IgD-negative memory B cell (primary cell): ENCODE data around the gene PACRG. TPM values are rescaled to one million over a fixed set of nuclear protein-coding genes. Genes with fewer than 3 reads are reported as not detected.

Source experiments
- H3K27ac Mint-ChIP-seq, 3 donors: one replicate each; pipeline ENCODE4 v1.8.0; 2020 to 2022; ENCODE audit warnings: mild to moderate bottlenecking in 3 of 3, mixed read lengths in 3 of 3, moderate library complexity in 1 of 3
- H3K27me3 Mint-ChIP-seq: one replicate; pipeline ENCODE4 v1.8.0; 2021; ENCODE audit warnings: mixed read lengths
- H3K36me3 Mint-ChIP-seq: one replicate; pipeline ENCODE4 v1.8.0; 2020; ENCODE audit warnings: mild to moderate bottlenecking, mixed read lengths
- H3K4me1 Mint-ChIP-seq, 3 donors: one replicate each; pipeline ENCODE4 v1.8.0; 2020 to 2022; ENCODE audit warnings: mixed read lengths in 3 of 3, mild to moderate bottlenecking in 1 of 3
- H3K4me3 Mint-ChIP-seq, 4 donors: one replicate each; pipeline ENCODE4 v1.8.0; 2020 to 2022; ENCODE audit warnings: mild to moderate bottlenecking in 4 of 4, mixed read lengths in 4 of 4, moderate library complexity in 3 of 4
- H3K9me3 Mint-ChIP-seq, 3 donors: one replicate each; pipeline ENCODE4 v1.8.0; 2020 to 2021; ENCODE audit warnings: mixed read lengths in 3 of 3, mild to moderate bottlenecking in 1 of 3
- polyA plus RNA-seq: library from polyadenylated mRNA; unstranded; fragments of 300-500 nt; fragmentation: Illumina TruSeq; gene quantifications from one replicate; pipeline ENCODE4 v1.2.3, GENCODE V29; 2021

Gene PACRG
- polyA plus RNA-seq, 1 donor from 2014 or later, result not detected

- H3K27me3 Mint-ChIP-seq, result peaks cover 10% of the 10 kb centered on the region
- H3K36me3 Mint-ChIP-seq, result no peaks in the 10 kb centered on the region
- peaks cover 0 to 3% (median 0%) of the 10 kb centered on the region in 3 donors for H3K9me3 Mint-ChIP-seq
- no peak overlapping the region for H3K4me3 Mint-ChIP-seq
- peaks cover 0 to 2% (median 1%) of the 10 kb centered on the region in 3 donors for H3K4me1 Mint-ChIP-seq
- peak overlapping the region in 1 of 3 donors; percentile 62 for H3K27ac Mint-ChIP-seq
Measured at GRCh38 chr6:163329991-163330390, 602.2 kb downstream of the PACRG start.

GRCh38 chr6:163331245-163331644 lies 603.5 kb downstream of the PACRG start:
- H3K4me1 Mint-ChIP-seq, result peaks cover 0 to 2% (median 1%) of the 10 kb centered on the region in 3 donors
- peaks cover 16% of the 10 kb centered on the region for H3K27me3 Mint-ChIP-seq
- peaks cover 0 to 3% (median 0%) of the 10 kb centered on the region in 3 donors for H3K9me3 Mint-ChIP-seq
- no peak overlapping the region for H3K27ac Mint-ChIP-seq
- no peaks in the 10 kb centered on the region for H3K36me3 Mint-ChIP-seq
- no peak overlapping the region for H3K4me3 Mint-ChIP-seq

GRCh38 chr6:163332575-163332974 lies 604.8 kb downstream of the PACRG start:
- peaks cover 19% of the 10 kb centered on the region for H3K27me3 Mint-ChIP-seq
- no peaks in the 10 kb centered on the region for H3K9me3 Mint-ChIP-seq
- no peaks in the 10 kb centered on the region for H3K36me3 Mint-ChIP-seq
- peak overlapping the region in 1 of 3 donors; percentile 59 for H3K27ac Mint-ChIP-seq
- no peak overlapping the region for H3K4me3 Mint-ChIP-seq
- H3K4me1 Mint-ChIP-seq, result peaks cover 0 to 2% (median 1%) of the 10 kb centered on the region in 3 donors

- Mint-ChIP-seq H3K27me3 (peaks cover 19% of the 10 kb centered on the region), H3K27ac (no peak overlapping the region), H3K36me3 (no peaks in the 10 kb centered on the region), H3K4me3 (no peak overlapping the region), H3K4me1 (peaks cover 0 to 2% (median 0%) of the 10 kb centered on the region in 3 donors), H3K9me3 (no peaks in the 10 kb centered on the region)
Measured at GRCh38 chr6:163333038-163333437, 605.3 kb downstream of the PACRG start.

GRCh38 chr6:163333701-163334663 lies 606.2 kb downstream of the PACRG start:
- H3K4me1 Mint-ChIP-seq, result no peaks in the 10 kb centered on the region
- no peaks in the 10 kb centered on the region for H3K36me3 Mint-ChIP-seq
- no peaks in the 10 kb centered on the region for H3K9me3 Mint-ChIP-seq
- H3K27me3 Mint-ChIP-seq, result peaks cover 19% of the 10 kb centered on the region
- no peak overlapping the region for H3K27ac Mint-ChIP-seq
- no peak overlapping the region for H3K4me3 Mint-ChIP-seq

GRCh38 chr6:163335056-163335455 lies 607.3 kb downstream of the PACRG start:
- no peaks in the 10 kb centered on the region for H3K4me1 Mint-ChIP-seq
- peaks cover 19% of the 10 kb centered on the region for H3K27me3 Mint-ChIP-seq
- no peak overlapping the region for H3K4me3 Mint-ChIP-seq
- H3K36me3 Mint-ChIP-seq, result no peaks in the 10 kb centered on the region
- H3K9me3 Mint-ChIP-seq, result no peaks in the 10 kb centered on the region
- H3K27ac Mint-ChIP-seq, result no peak overlapping the region

GRCh38 chr6:163335671-163336545 lies 608.1 kb downstream of the PACRG start:
- Mint-ChIP-seq H3K27me3 (peaks cover 19% of the 10 kb centered on the region), H3K9me3 (no peaks in the 10 kb centered on the region), H3K27ac (no peak overlapping the region), H3K4me3 (no peak overlapping the region), H3K4me1 (no peaks in the 10 kb centered on the region), H3K36me3 (no peaks in the 10 kb centered on the region)

GRCh38 chr6:163336961-163337360 lies 609.2 kb downstream of the PACRG start:
- peaks cover 19% of the 10 kb centered on the region for H3K27me3 Mint-ChIP-seq
- H3K27ac Mint-ChIP-seq, result no peak overlapping the region
- no peaks in the 10 kb centered on the region for H3K36me3 Mint-ChIP-seq
- H3K9me3 Mint-ChIP-seq, result no peaks in the 10 kb centered on the region
- H3K4me3 Mint-ChIP-seq, result no peak overlapping the region
- H3K4me1 Mint-ChIP-seq, result no peaks in the 10 kb centered on the region

- H3K27ac Mint-ChIP-seq, result no peak overlapping the region
- no peaks in the 10 kb centered on the region for H3K4me1 Mint-ChIP-seq
- H3K27me3 Mint-ChIP-seq, result peaks cover 19% of the 10 kb centered on the region
- H3K9me3 Mint-ChIP-seq, result no peaks in the 10 kb centered on the region
- no peaks in the 10 kb centered on the region for H3K36me3 Mint-ChIP-seq
- H3K4me3 Mint-ChIP-seq, result no peak overlapping the region
Measured at GRCh38 chr6:163337958-163338357, 610.2 kb downstream of the PACRG start.

GRCh38 chr6:163338671-163339405 lies 611.1 kb downstream of the PACRG start:
- Mint-ChIP-seq H3K27ac (no peak overlapping the region), H3K36me3 (no peaks in the 10 kb centered on the region), H3K27me3 (peaks cover 18% of the 10 kb centered on the region), H3K9me3 (no peaks in the 10 kb centered on the region), H3K4me1 (no peaks in the 10 kb centered on the region), H3K4me3 (no peak overlapping the region)

- Mint-ChIP-seq H3K27ac (no peak overlapping the region), H3K9me3 (no peaks in the 10 kb centered on the region), H3K4me3 (no peak overlapping the region), H3K27me3 (peaks cover 16% of the 10 kb centered on the region), H3K36me3 (no peaks in the 10 kb centered on the region), H3K4me1 (no peaks in the 10 kb centered on the region)
Measured at GRCh38 chr6:163339466-163339865, 611.7 kb downstream of the PACRG start.

- Mint-ChIP-seq H3K4me1 (no peaks in the 10 kb centered on the region), H3K27ac (no peak overlapping the region)
Measured at GRCh38 chr6:163340201-163340887, 612.6 kb downstream of the PACRG start.

GRCh38 chr6:163341224-163342061 lies 613.7 kb downstream of the PACRG start:
- Mint-ChIP-seq H3K4me1 (no peaks in the 10 kb centered on the region), H3K27me3 (peaks cover 3% of the 10 kb centered on the region), H3K4me3 (no peak overlapping the region), H3K36me3 (no peaks in the 10 kb centered on the region), H3K9me3 (no peaks in the 10 kb centered on the region), H3K27ac (peak overlapping the region in 1 of 3 donors; percentile 67)

More at GRCh38 chr6:163340201-163340887, 612.6 kb downstream of the PACRG start:
- Mint-ChIP-seq H3K36me3 (no peaks in the 10 kb centered on the region), H3K4me3 (no peak overlapping the region), H3K9me3 (no peaks in the 10 kb centered on the region), H3K27me3 (peaks cover 10% of the 10 kb centered on the region)
